NCI-H146 treated with DMSO at 0.1 percent for 48 hours (cell line): Measurements from ENCODE around the gene ATXN1.

Experiments
- DNase-seq: peaks from one replicate; lab custom pipeline; 2025; ENCODE audit not compliant: unreplicated experiment; lab: John Stamatoyannopoulos, UW

ATXN1 gene

GRCh38 chr6:16352821-16353438 is 408.3 kb downstream of the ATXN1 start:
- no peak for DNase-seq

GRCh38 chr6:16352258-16352635 is 409.0 kb downstream of the ATXN1 start:
- DNase-seq, result no peak

GRCh38 chr6:16349544-16349943 is 411.7 kb downstream of the ATXN1 start:
- no peak for DNase-seq

GRCh38 chr6:16346831-16347230 is 414.4 kb downstream of the ATXN1 start:
- DNase-seq, result no peak

GRCh38 chr6:16345449-16346330 is 415.6 kb downstream of the ATXN1 start:
- peak; percentile 93 for DNase-seq

- DNase-seq, result no peak
Observed at GRCh38 chr6:16344756-16345155, 416.5 kb downstream of the ATXN1 start.

GRCh38 chr6:16343593-16343992 is 417.7 kb downstream of the ATXN1 start:
- DNase-seq, result no peak

GRCh38 chr6:16339265-16339587 is 422.0 kb downstream of the ATXN1 start:
- no peak for DNase-seq

- no peak for DNase-seq
Observed at GRCh38 chr6:16338577-16339264, 422.5 kb downstream of the ATXN1 start.

GRCh38 chr6:16337295-16337975 is 423.8 kb downstream of the ATXN1 start:
- DNase-seq, result no peak

- DNase-seq, result no peak
Observed at GRCh38 chr6:16336911-16337294, 424.4 kb downstream of the ATXN1 start.

- DNase-seq, result no peak
Observed at GRCh38 chr6:16336056-16336818, 425.0 kb downstream of the ATXN1 start.

- DNase-seq, result no peak
Observed at GRCh38 chr6:16335176-16335575, 426.1 kb downstream of the ATXN1 start.

- DNase-seq, result no peak
Observed at GRCh38 chr6:16334671-16335070, 426.6 kb downstream of the ATXN1 start.

- DNase-seq, result no peak
Observed at GRCh38 chr6:16333580-16333979, 427.7 kb downstream of the ATXN1 start.

GRCh38 chr6:16332175-16332542 is 429.1 kb downstream of the ATXN1 start:
- DNase-seq, result peak; percentile 85

GRCh38 chr6:16331384-16332174 is 429.7 kb downstream of the ATXN1 start:
- DNase-seq, result peak; percentile 61

GRCh38 chr6:16329233-16329632 is 432.0 kb downstream of the ATXN1 start:
- DNase-seq, result no peak

- DNase-seq, result no peak
Observed at GRCh38 chr6:16327777-16328325, 433.4 kb downstream of the ATXN1 start.
